BLaER1 treated with 17β-estradiol and CSF1 and Interleukin-3, amounts not matched to agents 10 nM and 100 nM (cell line): Measurements from ENCODE around the gene CDK17.

Experiments
- H3K27ac ChIP-seq, 11 experiments: shearing (Covaris generic); formaldehyde crosslinking; 2 replicates each; pipeline ENCODE4 v1.8.1; 2022
- H3K27me3 ChIP-seq, 11 experiments: shearing (Covaris generic); formaldehyde crosslinking; 2 replicates each; pipeline ENCODE4 v1.8.1; 2022
- H3K36me3 ChIP-seq, 11 experiments: shearing (Covaris generic); formaldehyde crosslinking; 2 replicates each; pipeline ENCODE4 v1.8.1; 2022
- H3K4me1 ChIP-seq, 10 experiments: shearing (Covaris generic); formaldehyde crosslinking; 2 replicates each; pipeline ENCODE4 v1.8.1; 2022
- H3K4me2 ChIP-seq, 11 experiments: shearing (Covaris generic); formaldehyde crosslinking; 2 replicates each; pipeline ENCODE4 v1.8.1; 2022
- H3K4me3 ChIP-seq, 10 experiments: shearing (Covaris generic); formaldehyde crosslinking; 2 replicates each; pipeline ENCODE4 v1.8.1; 2022
- H3K9ac ChIP-seq, 11 experiments: shearing (Covaris generic); formaldehyde crosslinking; 2 replicates each; pipeline ENCODE4 v1.8.1; 2022
- H3K9me3 ChIP-seq, 11 experiments: shearing (Covaris generic); formaldehyde crosslinking; replicated peaks in 1 of 11; 2 replicates each; pipeline ENCODE4 v1.8.1; 2022
- H4K20me1 ChIP-seq, 11 experiments: shearing (Covaris generic); formaldehyde crosslinking; 2 replicates each; pipeline ENCODE4 v1.8.1; 2022
- Cebpa-rat ChIP-seq, 11 experiments: shearing (Covaris generic); IDR thresholded peaks; 2 replicates each; pipeline ENCODE4 v1.8.1; 2022

CDK17 gene

DNA sequence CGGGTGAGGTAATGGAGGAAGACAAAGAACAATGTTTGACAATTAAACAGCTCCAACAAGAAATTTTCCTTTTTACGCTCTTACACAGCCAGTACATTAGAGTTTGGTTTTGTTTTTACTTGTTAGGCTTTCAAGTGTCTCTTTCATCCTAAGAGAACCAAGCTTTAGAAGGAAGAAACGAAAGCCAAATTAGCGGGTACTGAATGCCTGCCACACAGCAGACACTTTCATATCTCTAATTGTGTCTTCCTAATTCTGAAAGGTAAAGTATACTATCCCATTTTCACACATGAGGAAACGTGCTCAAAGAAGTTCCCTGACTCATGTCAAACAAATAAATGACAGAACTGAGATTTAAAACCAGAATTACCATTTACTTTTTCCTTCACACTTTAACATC, 65.0 kb downstream of the CDK17 start:
- Histone ChIP-seq H3K9ac (no peak overlapping the region), H3K36me3 (peaks cover 47 to 80% (median 63%) of the 10 kb centered on the region in 11 experiments), H3K4me1 (no peaks in the 10 kb centered on the region), H3K4me3 (no peak overlapping the region), H3K27ac (no peak overlapping the region), H4K20me1 (peaks cover 0 to 81% (median 9%) of the 10 kb centered on the region in 11 experiments; a peak in 10 of 22 replicates), H3K27me3 (no peaks in the 10 kb centered on the region), H3K4me2 (no peak overlapping the region), H3K9me3 (peaks cover 26 to 45% (median 39%) of the 10 kb centered on the region in 11 experiments)
- no peak for TF ChIP-seq Cebpa-rat (IDR thresholded peaks at IDR 0.05)

DNA sequence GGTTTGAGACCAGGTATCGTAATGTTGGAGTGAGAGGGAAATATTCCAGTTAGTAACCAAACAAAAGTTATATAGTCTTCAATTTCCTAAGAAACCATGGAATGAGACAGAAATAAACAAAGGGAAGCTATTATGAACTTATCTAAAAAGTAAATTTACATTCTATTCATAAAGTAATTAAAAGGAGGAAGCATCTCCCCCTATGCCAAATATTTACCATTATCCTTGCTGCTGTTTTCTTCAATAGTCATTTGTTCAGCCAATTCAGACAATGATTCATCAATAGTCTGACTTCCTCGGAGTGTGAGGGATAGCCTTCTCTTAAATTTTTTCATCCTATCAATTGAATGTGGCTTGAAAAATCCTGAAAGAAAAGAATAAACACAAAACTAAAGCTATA, 65.7 kb downstream of the CDK17 start:
- Histone ChIP-seq H3K4me3 (no peak overlapping the region), H3K27ac (no peak overlapping the region), H3K9ac (no peak overlapping the region), H3K27me3 (no peaks in the 10 kb centered on the region), H3K4me1 (no peaks in the 10 kb centered on the region; a peak in 1 of 20 replicates), H4K20me1 (peaks cover 0 to 80% (median 10%) of the 10 kb centered on the region in 11 experiments; a peak in 10 of 22 replicates), H3K36me3 (peaks cover 50 to 84% (median 67%) of the 10 kb centered on the region in 11 experiments), H3K4me2 (no peak overlapping the region), H3K9me3 (peaks cover 26 to 40% (median 35%) of the 10 kb centered on the region in 11 experiments)
- no peak for TF ChIP-seq Cebpa-rat (IDR thresholded peaks at IDR 0.05)

DNA sequence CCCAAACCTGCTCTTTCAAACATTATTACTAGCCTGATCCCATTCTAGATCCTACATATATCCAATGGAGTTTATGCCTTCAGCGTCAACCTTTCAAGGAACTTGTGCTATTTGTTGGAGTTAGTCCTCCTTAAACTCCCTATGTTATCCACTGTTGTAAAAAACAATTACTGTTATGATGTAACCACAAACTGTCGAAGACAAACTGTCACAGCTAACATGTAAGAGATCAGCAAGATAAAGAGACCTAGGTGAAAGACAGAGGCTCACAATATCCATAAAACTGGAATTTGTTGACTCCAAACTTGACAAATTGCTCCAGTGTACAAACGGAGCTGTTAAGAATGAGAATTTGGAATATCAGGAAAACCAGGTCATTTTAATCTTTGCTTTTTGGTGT, 70.7 kb downstream of the CDK17 start:
- H3K27ac ChIP-seq, result no peak overlapping the region
- no peaks in the 10 kb centered on the region for H3K27me3 ChIP-seq
- H3K4me3 ChIP-seq, result no peak overlapping the region
- H3K9me3 ChIP-seq, result peaks cover 0 to 27% (median 23%) of the 10 kb centered on the region in 11 experiments; a peak in 15 of 22 replicates
- H3K4me1 ChIP-seq, result peaks cover 5 to 17% (median 10%) of the 10 kb centered on the region in 10 experiments; a peak in 11 of 20 replicates
- no peak overlapping the region for H3K9ac ChIP-seq
- no peak for TF ChIP-seq Cebpa-rat (IDR thresholded peaks at IDR 0.05)
- peaks cover 57 to 100% (median 80%) of the 10 kb centered on the region in 11 experiments for H3K36me3 ChIP-seq
- H4K20me1 ChIP-seq, result peaks cover 0 to 88% (median 21%) of the 10 kb centered on the region in 11 experiments; a peak in 11 of 22 replicates
- H3K4me2 ChIP-seq, result no peak overlapping the region

DNA sequence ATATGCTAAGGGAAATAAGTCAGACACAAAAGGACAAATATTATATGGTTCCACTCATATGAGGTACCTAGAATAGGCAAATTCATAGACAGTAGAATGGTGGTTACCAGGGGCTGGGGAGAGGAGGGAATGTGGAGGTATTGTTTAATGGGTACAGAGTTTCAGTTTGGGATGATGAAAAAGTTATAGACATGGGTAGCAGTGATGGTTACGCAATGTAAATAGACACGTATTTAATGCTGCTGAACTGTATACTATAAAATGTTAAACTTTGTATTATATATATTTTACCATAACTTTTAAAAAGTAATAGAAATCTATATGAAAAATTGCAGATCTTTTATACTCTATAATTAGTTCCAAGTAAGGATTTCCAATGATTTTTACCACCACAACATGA, 71.2 kb downstream of the CDK17 start:
- Histone ChIP-seq H3K4me3 (no peak overlapping the region), H4K20me1 (peaks cover 0 to 83% (median 17%) of the 10 kb centered on the region in 11 experiments; a peak in 11 of 22 replicates), H3K4me1 (peaks cover 5 to 17% (median 10%) of the 10 kb centered on the region in 10 experiments; a peak in 11 of 20 replicates)

DNA sequence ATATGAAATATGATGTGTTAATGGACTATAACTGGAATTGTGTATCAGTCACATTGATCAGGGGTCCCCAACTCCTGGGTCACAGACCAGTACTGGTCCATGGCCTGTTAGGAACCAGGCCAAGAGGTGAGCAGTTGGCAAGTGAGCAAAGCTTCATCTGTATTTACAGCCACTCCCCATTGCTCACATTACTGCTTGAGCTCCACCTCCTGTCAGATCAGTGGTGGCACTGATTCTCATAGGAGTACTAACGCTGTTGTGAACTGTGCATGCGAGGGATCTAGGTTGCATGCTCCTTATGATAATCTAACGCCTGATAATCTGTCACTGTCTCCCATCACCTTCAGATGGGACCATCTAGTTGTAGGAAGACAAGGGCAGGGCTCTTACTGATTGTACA, 72.3 kb downstream of the CDK17 start:
- Histone ChIP-seq H3K9ac (no peak overlapping the region), H4K20me1 (peaks cover 0 to 72% (median 13%) of the 10 kb centered on the region in 11 experiments; a peak in 11 of 22 replicates), H3K4me1 (peaks cover 5 to 17% (median 10%) of the 10 kb centered on the region in 10 experiments; a peak in 11 of 20 replicates), H3K27ac (no peak overlapping the region), H3K36me3 (peaks cover 64 to 100% (median 83%) of the 10 kb centered on the region in 11 experiments), H3K4me2 (peak overlapping the region in 5 of 11 experiments; percentile 13 to 38 (median 18); a peak in 4 of 22 replicates), H3K9me3 (peaks cover 0 to 34% (median 27%) of the 10 kb centered on the region in 11 experiments; a peak in 16 of 22 replicates), H3K4me3 (no peak overlapping the region), H3K27me3 (no peaks in the 10 kb centered on the region)
- no peak for TF ChIP-seq Cebpa-rat (IDR thresholded peaks at IDR 0.05)

More for the DNA sequence above, 71.2 kb downstream of the CDK17 start:
- Histone ChIP-seq H3K9ac (no peak overlapping the region), H3K4me2 (no peak overlapping the region), H3K27me3 (no peaks in the 10 kb centered on the region), H3K36me3 (peaks cover 61 to 100% (median 83%) of the 10 kb centered on the region in 11 experiments), H3K9me3 (peaks cover 0 to 30% (median 23%) of the 10 kb centered on the region in 11 experiments; a peak in 15 of 22 replicates), H3K27ac (no peak overlapping the region)
- no peak; a peak in 1 of 22 replicates for TF ChIP-seq Cebpa-rat (IDR thresholded peaks at IDR 0.05)

DNA sequence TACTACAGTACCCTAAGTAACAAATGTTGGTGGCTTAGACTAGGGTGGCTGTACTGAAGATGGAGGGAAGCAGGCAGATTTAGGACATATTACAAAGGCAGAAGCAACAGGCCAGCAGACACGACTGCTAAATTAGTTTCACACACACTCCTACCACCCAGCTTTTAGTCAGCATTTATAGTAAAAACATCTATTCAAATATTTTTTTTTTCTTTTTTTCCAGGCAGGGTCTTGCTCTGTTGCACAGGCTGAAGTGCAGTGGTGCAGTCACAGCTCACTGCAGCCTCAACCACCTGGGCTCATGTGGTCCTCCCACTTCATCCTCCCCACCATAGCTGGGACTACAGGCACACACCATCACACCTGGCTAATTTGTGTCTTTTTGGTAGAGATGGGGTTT, 72.9 kb downstream of the CDK17 start:
- TF ChIP-seq Cebpa-rat (IDR thresholded peaks at IDR 0.05), result no peak
- Histone ChIP-seq H3K27ac (no peak overlapping the region), H3K4me3 (no peak overlapping the region), H3K4me1 (peaks cover 5 to 17% (median 10%) of the 10 kb centered on the region in 10 experiments; a peak in 11 of 20 replicates), H3K9ac (no peak overlapping the region), H3K27me3 (no peaks in the 10 kb centered on the region), H4K20me1 (peaks cover 0 to 67% (median 13%) of the 10 kb centered on the region in 11 experiments; a peak in 11 of 22 replicates), H3K36me3 (peaks cover 65 to 100% (median 85%) of the 10 kb centered on the region in 11 experiments), H3K9me3 (peaks cover 2 to 40% (median 30%) of the 10 kb centered on the region in 11 experiments; a peak in 20 of 22 replicates), H3K4me2 (peak overlapping the region in 5 of 11 experiments; percentile 13 to 38 (median 18); a peak in 4 of 22 replicates)

DNA sequence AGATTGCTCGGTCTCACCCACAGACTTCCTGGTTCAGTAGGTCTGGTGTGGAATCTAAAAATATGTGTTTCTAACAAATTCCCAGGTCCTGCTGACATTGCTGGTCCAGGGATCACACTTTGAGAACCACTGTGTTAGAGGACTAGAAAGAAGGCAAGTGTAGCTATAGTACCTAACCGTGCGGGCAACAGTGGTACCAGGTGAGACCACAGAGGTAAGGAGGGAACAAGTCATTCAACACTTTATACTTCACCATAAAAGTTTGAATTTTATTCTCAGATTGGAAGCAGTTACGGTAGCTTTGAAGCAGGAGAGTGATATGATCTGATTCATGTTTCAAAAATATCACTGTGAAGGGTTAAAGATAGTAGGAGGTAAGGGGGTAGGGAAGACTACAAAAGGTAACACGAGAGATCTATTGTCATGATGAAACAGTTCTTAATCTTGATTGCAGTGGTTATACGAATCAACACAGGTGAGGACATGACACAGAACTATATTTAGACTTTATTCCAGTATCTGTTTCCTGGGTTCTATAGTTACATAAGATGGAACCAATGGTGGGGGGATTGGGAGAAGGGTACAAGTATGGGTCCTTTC, 73.5 kb downstream of the CDK17 start:
- peaks cover 5 to 17% (median 10%) of the 10 kb centered on the region in 10 experiments; a peak in 11 of 20 replicates for H3K4me1 ChIP-seq
- TF ChIP-seq Cebpa-rat (IDR thresholded peaks at IDR 0.05), result no peak
- H3K9me3 ChIP-seq, result peaks cover 8 to 46% (median 36%) of the 10 kb centered on the region in 11 experiments; a peak in 20 of 22 replicates
- no peak overlapping the region for H3K9ac ChIP-seq
- peaks cover 0 to 61% (median 13%) of the 10 kb centered on the region in 11 experiments; a peak in 11 of 22 replicates for H4K20me1 ChIP-seq
- H3K27ac ChIP-seq, result no peak overlapping the region
- no peaks in the 10 kb centered on the region for H3K27me3 ChIP-seq
- peaks cover 64 to 100% (median 85%) of the 10 kb centered on the region in 11 experiments for H3K36me3 ChIP-seq
- no peak overlapping the region for H3K4me3 ChIP-seq
- peak overlapping the region in 1 of 11 experiments; percentile 13; a peak in 1 of 22 replicates for H3K4me2 ChIP-seq

DNA sequence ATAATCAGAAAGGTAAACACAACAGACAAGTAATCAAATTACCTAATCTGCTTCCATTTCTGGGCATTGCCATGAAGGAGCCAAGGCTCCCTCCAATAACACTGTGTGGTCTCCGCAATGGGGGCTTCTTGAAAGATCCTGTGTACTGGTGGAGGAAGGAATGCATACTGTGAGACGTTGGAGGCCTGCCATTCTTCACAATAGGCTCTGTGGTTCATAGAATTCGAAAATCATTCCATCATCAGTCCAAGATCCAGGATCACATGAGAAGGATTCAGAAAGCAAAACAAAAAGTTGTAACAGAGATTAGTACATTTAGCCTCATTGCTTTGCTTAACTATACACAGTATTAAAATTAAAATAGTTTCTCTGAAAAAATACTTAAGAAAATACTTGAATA, 76.3 kb downstream of the CDK17 start:
- H3K27me3 ChIP-seq, result no peaks in the 10 kb centered on the region
- H3K36me3 ChIP-seq, result peaks cover 43 to 72% (median 65%) of the 10 kb centered on the region in 11 experiments
- peaks cover 8 to 46% (median 36%) of the 10 kb centered on the region in 11 experiments; a peak in 20 of 22 replicates for H3K9me3 ChIP-seq
- H3K4me1 ChIP-seq, result peaks cover 5 to 17% (median 10%) of the 10 kb centered on the region in 10 experiments; a peak in 11 of 20 replicates
- H3K4me3 ChIP-seq, result no peak overlapping the region
- TF ChIP-seq Cebpa-rat (IDR thresholded peaks at IDR 0.05), result no peak
- no peak overlapping the region for H3K4me2 ChIP-seq
- H3K9ac ChIP-seq, result no peak overlapping the region
- no peak overlapping the region for H3K27ac ChIP-seq
- peaks cover 0 to 39% (median 13%) of the 10 kb centered on the region in 11 experiments; a peak in 9 of 22 replicates for H4K20me1 ChIP-seq

DNA sequence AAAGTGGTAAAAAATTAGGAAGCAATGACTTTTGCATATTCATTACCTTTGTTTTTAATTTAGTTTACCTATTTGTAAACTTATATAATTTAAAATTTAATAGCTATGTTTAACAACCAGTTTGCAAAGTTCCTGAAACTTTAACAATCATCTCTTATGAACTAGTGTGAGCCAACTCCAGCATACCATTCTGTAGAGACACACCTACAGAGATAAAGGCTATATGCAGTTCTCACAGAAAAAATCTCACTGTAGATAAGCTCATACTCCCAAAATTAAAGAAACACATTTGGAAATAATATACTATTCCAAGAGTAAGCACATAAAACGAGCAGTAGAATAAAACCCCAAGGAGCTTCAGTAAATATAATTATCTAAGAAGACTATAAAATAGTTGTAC, 77.5 kb downstream of the CDK17 start:
- Histone ChIP-seq H3K9me3 (peaks cover 8 to 46% (median 34%) of the 10 kb centered on the region in 11 experiments; a peak in 20 of 22 replicates), H3K36me3 (peaks cover 43 to 60% (median 59%) of the 10 kb centered on the region in 11 experiments), H3K27ac (no peak overlapping the region), H3K4me2 (no peak overlapping the region), H3K9ac (no peak overlapping the region), H3K4me3 (no peak overlapping the region), H4K20me1 (peaks cover 0 to 31% (median 10%) of the 10 kb centered on the region in 11 experiments; a peak in 9 of 22 replicates), H3K27me3 (no peaks in the 10 kb centered on the region), H3K4me1 (peaks cover 0 to 9% (median 4%) of the 10 kb centered on the region in 10 experiments; a peak in 9 of 20 replicates)
- no peak for TF ChIP-seq Cebpa-rat (IDR thresholded peaks at IDR 0.05)
